OCI-LY1 (cell line): ENCODE results near the gene EPN3.

Source experiments
- CTCF ChIP-seq: fragments of 200-600 bp; sonication (generic), shearing (Covaris generic); IDR thresholded peaks from 2 replicates; pipeline ENCODE4 v1.5.1; 2017; ENCODE audit warnings: mild to moderate bottlenecking, antibody characterized with exemption, low read length, moderate library complexity, mixed read lengths
- EZH2 ChIP-seq: fragments of 200-600 bp; sonication (generic), shearing (Covaris generic); IDR thresholded peaks from 2 replicates; pipeline ENCODE4 v1.8.0; 2017; ENCODE audit warnings: borderline replicate concordance, mixed run types, mild to moderate bottlenecking, antibody characterized with exemption, low read length, moderate library complexity, mixed read lengths

- TF ChIP-seq CTCF: no peak
- no peak for TF ChIP-seq EZH2
Measured at GRCh38 chr17:50562242-50563091, 29.9 kb downstream of the EPN3 start.
